Fibroblast of skin of right quadriceps (primary cell): ENCODE measurements around the gene EEF1A2.
A peak's percentile ranks its signal among the peaks of the same experiment; 100 is the strongest.
"Not testable (repeated sequence)": the region's sequence is repeated elsewhere in the genome, so short reads cannot be mapped to it uniquely, and the experiment has no call there.

Experiments used
- DNase-seq: peaks from one replicate; pipeline ENCODE4 v3.0.0-alpha.2; 2013

Gene EEF1A2

DNA sequence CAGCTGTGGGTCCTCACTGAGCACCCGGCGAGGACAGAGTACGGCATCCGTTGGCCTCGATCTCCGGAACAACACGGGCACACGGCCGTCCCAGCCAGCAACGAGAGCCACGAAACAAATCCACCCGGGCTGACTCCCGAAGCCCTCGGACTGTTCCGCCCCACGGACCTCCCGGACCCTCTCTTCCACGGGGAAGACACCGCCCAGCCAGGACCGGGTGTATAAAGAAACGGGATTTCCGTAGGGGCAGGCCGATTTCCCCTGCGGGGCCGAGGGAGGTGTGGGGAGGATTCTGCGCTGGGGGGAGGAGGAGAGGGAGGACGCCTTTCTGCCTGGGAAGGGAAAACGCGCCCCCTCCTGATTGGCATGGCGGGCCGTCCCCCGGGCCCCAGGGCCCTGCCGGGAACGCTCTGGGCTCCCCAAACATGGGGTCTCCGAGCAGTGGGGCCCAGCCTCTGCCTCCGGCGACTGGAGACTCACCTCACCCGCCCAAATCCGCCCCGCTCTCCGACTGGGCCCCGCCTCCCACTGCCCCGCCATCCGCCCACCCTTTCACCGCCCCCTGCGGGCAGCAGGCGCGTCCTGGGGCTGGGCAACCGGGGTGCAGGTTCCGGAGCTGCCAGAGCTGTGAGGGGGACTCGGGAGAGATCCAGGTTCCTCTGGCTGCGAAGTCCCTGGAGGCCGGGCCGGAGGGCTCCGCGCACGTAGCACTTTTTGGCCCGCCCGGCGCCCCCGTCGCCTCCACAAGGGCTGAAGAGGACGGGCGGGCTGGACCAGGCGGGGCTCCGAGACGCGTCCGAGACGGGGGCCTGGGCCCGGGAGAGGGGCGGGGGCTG lies 21.0 kb upstream of the EEF1A2 start:
- peak; percentile 62 for DNase-seq

DNA sequence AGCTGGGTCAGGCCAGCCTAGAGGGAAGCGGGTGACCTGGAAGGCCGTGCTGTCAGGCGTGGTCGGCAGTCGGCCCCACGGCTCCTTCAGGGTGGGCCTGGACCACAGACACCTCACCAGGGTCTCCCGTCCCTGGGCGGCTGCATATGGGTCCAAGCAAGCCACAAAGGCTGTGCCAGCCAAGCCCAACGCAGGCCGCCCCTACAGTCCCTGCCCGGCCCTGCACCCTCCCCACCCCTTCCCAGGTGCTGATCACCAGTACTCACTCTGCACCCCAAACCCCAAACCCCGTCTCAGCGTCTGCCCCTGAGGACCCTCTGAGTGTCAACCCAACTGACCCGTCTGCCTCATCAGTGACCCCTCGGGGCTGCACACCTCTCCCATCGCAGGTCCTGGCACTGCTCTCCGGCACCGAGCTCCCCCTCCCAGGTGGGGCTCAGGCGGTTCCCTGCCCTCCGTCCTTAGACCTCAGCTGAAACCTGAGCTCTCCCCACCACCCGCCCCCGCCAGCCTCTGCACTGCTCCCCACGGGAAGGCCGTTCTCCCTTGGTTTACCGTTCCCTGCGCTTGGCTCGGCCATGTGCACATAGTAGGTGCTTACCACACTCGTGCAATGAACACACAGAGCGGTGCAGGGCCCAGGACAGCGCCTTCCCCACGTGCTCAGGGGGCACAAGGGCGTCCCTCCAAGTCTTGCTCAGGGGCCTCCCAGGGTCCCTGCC lies 20.2 kb upstream of the EEF1A2 start:
- DNase-seq, result no peak

DNA sequence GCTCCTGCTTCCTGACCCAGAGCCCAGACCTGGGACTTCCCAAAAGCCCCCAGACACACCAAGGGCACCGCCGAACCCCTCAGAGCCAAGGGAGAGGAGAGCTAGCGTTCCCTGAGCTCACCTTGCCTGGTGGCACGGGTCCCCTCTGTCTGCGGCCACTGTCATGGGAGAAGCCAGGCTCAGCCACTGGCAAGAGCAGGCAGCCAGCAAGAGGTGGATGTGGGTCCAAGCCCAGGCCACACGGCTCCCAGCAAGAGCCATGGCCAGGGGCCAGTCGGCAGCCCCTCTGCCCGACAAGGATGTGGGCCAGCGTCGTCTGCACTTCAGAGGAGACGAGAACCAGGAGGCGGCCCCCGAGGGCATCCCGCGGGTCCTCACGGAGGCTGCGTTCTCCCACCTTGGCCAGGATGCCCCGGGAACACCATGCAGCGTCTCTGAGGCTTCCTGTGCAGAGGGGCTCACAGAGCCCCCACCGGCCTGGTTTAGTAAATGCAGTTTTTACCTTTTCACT lies 19.5 kb upstream of the EEF1A2 start:
- DNase-seq, result no peak

DNA sequence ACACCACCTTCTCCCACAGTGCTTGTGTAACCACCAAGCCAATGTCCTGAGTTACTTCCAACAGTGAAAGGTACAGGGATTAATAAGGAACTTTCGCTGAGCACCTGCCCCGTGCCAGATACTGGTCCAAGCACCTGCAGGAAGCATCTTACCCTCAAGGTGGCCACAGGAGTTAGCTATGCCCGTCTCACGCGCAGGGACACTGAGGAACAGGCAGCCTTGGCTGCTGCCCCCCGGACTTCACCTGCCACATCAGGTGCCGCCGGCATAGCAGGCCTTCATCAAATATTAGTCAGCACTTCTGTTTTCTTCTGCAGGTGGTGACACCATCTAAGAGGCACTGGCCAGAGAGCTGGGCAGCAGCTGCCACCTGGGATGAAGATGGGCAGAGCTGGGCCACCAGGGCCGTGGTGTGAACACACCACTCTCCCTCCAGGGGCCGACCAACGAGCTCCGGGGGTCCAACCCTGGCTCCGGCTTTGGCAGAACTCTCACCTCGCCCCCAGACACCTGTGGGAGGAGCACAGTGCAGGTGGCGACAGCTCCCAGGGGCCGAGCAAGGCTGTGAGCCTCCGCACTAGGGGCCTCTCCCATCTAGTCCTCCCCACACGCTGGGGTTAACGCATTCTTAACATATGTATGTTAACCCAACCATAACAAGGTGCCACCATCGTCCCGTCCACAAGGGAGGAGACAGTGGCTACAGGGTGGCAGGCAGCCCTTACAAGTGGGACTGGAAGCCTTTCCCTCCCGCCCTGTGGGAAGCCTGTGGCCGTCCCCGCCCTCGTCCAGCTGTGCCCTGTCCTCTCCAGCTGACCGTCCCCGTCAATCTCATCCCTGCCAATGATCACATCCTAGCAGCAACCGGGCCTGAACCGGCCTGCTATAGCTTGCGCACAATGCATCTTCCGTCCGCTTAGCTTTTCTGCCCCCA lies 18.8 kb upstream of the EEF1A2 start:
- DNase-seq, result no peak

DNA sequence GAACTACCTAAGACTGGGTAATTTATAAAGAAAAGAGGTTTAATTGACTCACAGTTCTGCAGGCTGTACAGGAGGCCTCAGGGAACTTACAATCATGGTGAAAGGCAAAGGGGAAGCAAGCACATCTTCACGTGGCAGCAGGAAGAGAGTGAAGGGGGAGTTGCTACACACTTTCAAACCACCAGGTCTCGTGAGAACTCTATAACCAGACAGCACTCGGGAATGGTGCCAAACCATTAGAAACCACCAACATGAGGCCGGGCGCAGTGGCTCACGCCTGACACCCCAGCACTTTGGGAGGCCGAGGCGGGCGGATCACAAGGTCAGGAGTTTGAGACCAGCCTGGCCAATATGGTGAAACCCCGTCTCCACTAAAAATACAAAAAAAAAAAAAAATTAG lies 15.6 kb upstream of the EEF1A2 start:
- not testable (repeated sequence) for DNase-seq

DNA sequence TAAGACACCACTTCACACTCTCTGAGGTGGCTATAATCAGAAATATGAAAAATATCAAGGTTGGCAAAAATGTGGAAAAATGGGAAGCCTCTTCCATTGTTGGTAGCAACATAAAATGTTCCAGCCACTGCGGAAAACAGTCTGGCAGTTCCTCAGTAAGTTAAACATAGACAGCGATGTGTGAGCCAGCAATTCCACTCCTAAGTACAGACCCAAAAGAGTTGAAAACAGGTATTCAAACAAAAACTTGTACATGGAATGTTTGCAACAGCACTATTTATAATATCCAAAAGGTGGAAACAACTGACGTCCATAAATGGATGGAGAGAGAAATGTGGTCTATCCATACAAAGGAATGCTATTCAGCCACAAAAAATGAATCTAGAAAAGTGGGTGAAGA lies 14.3 kb upstream of the EEF1A2 start:
- DNase-seq, result no peak

DNA sequence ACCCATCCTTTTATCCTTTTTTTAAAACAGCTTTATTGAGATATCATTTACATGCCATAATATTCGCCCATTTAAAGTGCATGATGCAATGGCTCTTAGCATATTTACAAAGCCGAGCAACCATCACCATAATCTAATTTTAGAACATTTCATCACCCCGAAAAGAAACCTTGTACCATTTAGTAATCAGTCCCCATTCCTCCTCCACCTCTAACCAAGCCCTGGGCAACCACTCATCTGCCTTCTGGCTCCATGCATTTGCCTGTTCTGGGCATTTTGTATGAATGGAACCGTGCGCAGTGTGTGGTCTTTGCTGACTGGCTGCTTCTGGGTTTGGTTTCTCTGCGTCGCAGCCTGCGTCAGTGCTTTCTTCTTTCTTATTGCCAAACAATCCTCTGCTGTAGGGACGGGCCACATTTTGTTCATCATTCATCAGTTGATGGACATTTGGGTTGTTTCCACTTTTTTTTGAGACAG lies 10.2 kb upstream of the EEF1A2 start:
- no peak for DNase-seq

DNA sequence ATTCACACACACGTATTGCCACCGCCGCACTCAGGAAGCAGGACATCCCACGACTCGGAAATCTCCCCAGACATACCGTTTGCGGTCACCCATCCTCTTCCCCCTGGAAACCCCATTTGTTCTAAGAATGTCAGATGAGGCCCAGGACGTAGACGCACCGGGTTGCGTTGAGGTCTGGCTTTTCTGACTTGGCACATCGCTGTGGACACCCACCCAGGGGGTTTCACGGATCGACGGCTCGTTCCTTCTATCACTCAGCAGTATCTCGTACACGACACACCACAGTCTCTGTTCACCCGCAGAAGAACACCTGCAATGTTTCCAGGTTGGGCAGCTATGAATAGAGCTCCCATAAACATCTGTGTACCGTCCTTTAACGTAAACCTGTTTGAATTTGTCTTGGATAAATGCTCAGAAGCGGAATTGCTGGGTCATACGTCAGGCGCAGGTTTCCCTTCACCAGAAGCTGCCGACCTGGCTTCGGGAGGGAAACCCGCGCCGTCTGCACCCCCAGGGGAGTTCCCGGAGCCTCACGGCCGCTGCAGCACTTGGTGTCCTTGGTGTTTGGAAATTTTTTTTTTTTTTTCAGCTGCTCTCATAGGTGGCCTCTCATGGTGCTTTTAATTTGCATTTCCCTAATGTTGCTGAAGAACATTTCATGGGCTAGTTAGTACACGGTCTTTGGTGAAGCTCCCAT lies 9.3 kb upstream of the EEF1A2 start:
- DNase-seq, result no peak

DNA sequence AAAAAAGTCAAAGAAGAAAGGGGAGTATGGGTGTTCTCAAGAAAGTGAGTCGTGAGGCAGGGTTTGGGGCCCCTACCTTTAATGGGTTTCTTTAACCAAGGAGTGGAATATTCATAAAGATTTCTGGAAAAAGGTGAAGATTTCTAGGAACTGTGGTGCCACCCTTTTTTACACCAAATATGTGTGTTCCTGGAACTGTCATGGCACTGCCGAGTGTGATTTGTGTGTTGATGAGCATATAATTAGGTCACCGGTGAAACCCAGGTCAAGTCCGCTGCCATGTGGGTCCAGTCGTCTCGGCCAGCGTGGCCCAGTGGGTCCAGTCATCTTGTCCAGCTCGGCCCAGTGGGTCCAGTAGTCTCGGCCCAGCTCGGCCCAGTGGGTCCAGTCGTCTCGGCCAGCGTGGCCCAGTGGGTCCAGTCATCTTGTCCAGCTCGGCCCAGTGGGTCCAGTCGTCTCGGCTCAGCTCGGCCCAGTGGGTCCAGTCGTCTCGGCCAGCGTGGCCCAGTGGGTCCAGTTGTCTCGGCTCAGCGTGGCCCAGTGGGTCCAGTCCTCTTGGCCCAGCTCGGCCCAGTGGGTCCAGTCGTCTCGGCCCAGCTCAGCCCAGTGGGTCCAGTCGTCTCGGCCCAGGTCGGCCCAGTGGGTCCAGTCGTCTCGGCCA lies 8.3 kb upstream of the EEF1A2 start:
- no peak for DNase-seq

DNA sequence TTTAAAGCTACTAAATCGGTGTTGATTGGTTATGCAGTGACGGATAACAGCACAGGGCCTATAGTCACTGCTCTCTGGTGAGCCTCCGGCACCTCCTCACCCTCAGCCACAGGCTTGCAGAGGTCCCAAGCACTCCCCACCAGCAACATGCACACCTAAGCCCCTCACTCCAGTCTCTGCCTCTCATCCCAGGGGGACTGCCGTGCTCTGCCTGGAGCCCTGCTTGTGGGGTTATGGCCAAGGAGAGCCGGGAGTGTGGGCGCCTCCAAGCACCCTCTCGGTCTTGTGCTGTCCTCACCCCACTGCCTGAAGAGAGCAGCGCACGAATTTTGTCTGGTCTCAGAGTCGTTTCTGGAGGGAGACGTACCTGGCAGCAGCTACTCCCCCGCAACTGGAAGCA lies 6.8 kb upstream of the EEF1A2 start:
- no peak for DNase-seq

DNA sequence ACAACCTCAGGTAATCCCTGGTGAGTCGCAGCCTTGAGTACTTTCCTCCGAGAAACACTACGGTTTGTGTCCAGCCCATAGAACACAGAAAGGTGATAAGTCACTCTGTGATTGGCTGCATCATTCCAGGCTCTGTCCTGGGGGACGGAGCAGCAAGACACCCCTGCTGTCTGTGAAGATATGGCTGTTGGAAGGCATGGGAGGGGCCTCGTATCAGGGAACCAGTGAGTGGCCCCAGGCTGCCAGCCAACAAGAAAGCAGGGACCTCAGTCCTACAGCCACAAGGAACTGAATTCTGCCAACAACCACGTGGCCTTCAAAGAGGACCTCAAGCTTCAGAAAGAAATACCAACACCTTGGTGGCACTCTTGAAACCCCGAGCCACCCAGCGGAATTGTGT lies 6.4 kb upstream of the EEF1A2 start:
- DNase-seq, result no peak

DNA sequence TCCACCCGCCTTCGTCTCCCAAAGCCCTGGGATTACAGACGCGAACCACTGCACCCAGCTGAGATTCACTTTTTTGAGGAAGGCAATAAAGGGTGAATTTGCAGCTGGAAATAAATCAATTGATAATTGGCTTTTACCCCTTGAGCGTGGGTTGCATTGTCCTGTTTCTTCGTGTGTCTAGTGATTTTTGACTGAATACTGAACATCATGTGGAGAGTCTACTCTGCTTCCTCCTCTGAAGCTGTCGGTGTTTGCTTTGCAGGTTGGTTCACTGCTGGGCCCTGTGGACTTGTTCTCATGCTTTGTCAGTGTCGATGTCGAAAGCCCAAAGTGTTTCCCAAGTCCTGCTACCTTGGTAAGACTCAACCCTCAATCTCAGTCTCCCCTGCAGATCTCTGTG lies 5.8 kb upstream of the EEF1A2 start:
- no peak for DNase-seq

DNA sequence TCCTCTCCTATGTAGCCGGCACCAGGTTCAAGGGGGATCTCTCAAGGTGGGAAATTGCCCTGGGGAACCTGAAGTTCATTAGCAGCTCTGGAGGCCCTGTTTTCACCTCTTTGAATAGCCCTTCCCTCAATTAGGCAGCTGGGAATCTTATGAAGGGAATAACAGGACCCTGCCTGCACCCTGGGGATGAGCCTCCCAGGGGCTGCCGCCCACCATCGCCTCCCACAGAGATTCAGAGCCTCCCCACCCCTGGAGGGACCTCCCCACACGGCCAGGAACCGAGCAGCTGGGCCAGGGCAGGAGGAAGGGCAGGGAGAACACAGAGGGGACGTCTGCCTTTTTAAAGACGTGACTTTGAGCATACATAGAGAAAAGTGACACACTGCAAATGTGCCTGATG lies 4.6 kb upstream of the EEF1A2 start:
- no peak for DNase-seq

DNA sequence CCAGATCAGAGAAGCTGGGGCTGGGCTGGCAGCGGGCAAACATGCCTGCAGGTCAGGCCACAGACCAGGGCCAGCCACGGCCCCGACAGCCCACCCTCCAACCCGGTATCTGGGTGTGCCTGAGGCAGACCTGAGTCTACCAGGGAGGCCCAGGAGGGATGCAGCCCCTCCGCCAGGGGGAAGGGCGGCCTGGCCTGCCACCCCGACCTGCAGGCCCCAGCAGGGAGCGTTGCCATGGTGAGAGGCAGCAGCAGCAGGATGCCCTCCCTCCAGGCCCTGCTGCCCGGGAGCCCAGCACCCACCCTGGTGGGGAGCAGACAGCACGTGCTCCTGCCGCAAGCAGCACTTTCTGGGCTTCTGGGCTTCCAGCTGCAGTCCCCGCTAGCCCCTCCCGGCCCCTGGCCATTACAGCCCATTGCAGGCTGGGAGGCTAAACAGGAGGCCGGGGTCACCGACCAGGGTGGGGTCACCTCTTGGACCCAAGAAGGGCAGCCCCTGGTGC lies 3.8 kb upstream of the EEF1A2 start:
- no peak for DNase-seq

DNA sequence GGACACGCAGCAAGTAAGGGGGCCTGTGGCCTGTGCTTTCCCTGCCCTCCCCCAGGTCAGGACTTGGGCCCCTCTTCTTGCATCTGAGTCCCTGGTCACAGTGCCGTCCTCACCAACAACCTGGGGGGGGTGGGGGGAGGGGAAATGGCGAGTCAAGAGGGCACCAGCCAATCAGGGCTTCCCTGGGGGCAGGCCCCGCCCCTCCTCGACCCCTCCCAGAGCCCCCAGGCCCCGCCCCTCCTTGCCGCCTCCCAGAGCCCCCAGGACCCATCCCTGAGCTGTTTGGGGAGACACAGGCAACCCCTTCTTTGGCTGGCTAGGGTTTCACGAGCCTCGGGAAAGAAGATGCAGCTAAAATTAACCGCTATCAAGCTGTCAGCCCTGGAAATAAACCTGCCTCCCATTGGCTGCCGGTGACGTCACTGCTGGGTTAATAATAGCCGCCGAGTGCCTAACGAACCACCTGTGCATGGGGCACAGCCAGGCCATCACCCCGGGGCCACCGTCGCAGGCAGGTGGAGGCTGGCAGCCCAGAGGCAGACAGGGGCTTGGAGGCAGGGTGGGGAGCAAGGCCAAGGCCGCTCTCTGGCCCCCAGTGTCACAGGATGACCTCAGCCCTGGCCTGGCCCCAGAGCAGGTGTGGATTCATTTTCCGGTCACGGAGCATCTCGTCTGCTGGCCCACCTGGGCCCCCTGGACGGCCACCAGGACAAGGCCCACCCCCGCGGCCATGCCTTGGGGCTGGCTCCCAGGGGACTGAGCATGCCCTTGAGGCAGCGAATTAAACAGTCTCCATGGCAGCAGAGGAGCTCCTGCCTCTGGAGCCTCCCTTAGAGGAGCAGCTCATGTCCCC lies 3.2 kb upstream of the EEF1A2 start:
- no peak for DNase-seq

DNA sequence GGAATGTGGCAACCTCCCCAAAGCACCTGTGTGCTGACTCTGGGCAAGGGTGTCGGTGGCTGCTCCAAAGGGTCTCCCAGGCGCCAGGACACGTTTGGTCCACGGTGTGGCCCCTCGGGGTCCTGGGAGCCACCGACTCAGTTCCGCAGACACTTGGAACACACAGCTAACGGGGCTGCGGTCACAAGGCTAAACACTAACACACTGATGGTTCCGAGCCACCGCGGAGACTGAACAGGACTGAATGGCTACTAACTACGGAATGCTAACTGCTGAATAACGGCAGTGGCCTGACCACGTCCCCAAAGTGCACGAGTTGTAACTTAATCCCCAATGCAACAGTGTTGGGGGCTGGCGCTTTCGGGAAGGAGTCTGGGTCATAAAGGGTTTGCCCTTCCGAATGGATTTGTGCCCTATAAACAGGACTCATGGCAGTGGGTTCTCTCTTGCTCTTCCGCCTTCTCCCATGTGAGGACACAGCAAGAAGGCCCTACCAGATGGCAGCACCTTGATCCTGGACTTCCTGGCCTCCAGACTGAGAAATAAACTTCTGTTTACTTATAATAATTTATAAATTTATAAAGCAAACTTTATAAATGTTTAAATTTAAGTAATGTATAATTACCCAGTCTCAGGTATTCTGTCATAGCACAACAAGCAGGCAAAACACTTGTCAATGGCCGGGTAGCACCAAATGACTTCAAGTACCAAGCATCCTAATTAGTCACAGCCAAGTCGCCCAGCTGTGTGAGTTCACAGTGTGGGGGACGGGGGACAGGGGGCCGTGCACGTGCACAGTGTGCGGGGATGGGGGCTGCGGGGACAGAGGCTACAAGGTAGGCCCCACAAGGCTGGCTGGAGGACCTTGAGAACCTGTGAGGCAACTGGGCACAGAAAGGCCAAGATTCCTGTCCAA lies 2.3 kb upstream of the EEF1A2 start:
- no peak for DNase-seq

DNA sequence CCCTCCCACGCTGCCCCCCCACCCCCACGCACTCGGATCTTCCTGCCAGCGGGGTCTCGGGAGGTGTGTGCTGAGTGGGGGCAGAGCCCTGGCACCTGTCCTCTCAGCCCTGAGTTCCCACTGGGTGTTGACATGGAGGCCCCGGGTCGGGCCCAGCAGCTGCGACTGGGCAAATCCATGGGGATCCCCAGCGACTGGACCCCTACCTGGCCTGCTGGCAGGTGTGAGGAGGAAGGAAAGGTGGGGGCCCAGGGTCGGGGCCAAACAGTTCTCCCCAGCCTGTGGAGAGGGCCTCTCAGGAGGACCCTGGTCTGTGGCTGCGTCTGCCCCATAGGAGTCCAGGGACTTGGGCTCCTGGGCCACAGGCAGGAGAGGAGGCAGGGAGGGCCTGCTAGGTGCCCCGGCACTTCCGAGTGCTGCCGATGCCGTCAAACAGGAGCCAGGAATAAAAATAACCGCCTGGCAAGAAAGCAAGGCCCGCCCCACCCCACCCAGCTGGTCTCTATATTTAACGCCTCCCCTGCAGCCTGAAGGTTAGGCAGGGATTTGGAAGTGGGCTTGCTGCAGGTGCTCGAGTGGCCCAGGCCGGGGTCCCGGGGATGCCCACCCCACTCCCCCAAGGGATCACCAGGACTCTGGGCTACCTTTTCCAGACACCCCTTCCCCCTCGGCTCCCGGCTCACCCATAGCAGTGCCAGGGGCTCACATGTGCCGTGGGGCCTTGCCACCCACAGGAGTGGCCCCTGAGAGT lies 1.4 kb upstream of the EEF1A2 start:
- DNase-seq, result no peak

DNA sequence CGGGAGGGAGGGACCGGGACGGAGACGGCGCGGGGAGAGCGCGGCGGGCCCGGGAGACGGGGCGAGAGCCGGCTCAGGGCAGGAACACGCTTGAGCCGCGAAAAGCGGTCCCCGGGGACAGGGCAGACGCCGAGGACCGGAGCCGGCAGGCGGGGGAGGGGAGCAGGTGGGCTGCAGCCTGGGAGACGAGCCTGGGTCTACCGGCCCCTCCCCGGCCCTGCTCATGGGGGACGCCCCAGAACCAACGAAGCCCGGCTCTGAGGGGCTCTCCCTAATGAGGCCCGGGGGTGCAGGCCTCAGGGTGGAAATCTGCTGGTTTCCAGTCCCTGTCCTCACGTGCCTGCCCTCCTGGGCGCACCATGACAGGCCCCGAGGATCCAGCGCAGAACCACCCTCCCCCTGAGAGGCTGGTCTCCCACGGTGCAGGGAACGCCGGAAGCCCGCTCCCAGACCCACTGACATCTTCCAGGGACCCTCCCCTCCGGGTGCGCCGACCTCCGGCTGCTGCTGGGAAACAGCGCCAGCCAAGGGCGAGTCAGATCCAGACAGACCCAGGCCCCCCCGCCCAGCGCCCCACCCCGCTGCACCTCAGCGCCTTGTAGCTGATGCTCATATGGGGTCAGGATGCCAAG lies 571 bp upstream of the EEF1A2 start:
- DNase-seq, result no peak
